GM20000 (cell line): ENCODE results near the gene DIDO1.

Source experiments
- DNase-seq: peaks from one replicate; pipeline ENCODE4 v3.0.0; 2012; ENCODE audit warnings: low spot score
- TF ChIP-seq, protein P1 (sequence below): IDR thresholded peaks from 2 replicates; pipeline ENCODE4 v1.5.1; 2012; ENCODE audit warnings: mild to moderate bottlenecking, control low read depth; ENCODE audit errors: extremely low read depth, missing control alignments

DIDO1 gene

DNA sequence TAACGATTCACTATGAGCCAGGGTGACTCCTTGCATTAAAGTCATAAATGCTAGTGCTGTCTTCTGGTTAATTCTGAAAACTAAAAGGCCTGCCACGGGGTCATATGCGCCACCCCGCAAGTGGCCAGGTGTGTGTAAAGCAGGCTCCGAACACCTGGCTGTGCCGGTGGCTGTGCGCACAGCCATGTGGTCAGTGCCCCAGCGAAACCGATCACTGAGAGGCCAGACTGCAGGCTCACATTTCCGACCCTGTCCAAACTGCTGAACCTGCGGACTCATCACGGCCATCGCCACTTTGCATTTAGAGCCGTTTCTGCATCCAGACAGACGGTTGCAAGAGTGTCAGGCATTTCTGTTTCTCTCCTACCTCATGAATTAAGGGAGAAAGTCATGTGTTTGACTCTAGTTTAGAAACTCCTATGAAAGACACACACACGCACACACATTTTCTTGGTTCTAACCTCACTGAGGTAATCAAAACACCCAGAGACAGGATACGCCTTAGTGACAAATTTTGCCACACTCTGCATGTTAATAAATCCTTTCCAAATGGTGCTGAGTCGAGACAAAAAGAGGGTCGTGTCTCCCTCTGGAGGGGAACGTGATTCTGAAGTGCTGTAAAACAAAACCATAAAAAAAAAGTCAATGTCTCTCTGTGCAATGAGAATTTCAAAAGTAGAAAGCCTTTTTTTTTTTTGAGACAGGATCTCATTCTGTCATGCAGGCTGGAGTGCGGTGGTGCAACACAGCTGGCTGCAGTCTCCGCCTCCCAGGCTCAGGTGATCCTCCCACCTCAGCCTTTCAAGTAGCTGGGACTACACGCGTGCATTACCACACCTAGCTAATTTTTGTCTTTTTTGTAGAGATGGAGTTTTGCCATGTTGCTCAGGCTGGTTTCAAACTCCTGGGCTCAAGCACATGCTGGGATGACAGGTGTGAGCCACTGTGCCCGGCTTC is 33.7 kb downstream of the DIDO1 start:
- TF ChIP-seq, protein P1, sequence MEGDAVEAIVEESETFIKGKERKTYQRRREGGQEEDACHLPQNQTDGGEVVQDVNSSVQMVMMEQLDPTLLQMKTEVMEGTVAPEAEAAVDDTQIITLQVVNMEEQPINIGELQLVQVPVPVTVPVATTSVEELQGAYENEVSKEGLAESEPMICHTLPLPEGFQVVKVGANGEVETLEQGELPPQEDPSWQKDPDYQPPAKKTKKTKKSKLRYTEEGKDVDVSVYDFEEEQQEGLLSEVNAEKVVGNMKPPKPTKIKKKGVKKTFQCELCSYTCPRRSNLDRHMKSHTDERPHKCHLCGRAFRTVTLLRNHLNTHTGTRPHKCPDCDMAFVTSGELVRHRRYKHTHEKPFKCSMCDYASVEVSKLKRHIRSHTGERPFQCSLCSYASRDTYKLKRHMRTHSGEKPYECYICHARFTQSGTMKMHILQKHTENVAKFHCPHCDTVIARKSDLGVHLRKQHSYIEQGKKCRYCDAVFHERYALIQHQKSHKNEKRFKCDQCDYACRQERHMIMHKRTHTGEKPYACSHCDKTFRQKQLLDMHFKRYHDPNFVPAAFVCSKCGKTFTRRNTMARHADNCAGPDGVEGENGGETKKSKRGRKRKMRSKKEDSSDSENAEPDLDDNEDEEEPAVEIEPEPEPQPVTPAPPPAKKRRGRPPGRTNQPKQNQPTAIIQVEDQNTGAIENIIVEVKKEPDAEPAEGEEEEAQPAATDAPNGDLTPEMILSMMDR, result no peak
- no peak for DNase-seq

DNA sequence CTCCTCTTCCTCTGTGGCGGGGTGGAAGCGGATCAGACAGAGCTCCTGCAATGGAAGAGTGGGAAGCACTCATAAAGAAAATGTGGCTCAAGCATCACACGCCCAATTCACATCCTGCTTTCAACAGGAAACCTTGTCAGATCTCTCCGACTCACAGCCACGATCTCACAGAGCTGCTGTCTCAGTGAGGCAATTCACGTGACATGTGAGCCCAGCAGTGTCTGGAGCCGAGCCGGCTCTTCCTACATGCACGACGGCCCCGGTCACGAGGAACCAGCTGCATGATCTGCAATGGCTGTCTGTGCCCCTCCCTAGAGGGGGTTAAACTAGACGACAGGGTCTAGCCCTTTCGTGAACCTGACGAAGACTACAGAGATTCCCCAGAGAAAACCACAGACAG is 35.2 kb downstream of the DIDO1 start:
- TF ChIP-seq, protein P1, result no peak
- no peak for DNase-seq

- no peak for DNase-seq
- TF ChIP-seq, protein P1, result no peak
These were observed 35.9 kb downstream of the DIDO1 start for GRCh38 chr20:62890444-62890843.

GRCh38 chr20:62889871-62890270 is 36.4 kb downstream of the DIDO1 start:
- TF ChIP-seq, protein P1, result no peak
- DNase-seq, result no peak

GRCh38 chr20:62889411-62889810 is 36.9 kb downstream of the DIDO1 start:
- no peak for DNase-seq
- TF ChIP-seq, protein P1, result no peak

GRCh38 chr20:62888910-62889309 is 37.4 kb downstream of the DIDO1 start:
- TF ChIP-seq, protein P1, result no peak
- no peak for DNase-seq

DNA sequence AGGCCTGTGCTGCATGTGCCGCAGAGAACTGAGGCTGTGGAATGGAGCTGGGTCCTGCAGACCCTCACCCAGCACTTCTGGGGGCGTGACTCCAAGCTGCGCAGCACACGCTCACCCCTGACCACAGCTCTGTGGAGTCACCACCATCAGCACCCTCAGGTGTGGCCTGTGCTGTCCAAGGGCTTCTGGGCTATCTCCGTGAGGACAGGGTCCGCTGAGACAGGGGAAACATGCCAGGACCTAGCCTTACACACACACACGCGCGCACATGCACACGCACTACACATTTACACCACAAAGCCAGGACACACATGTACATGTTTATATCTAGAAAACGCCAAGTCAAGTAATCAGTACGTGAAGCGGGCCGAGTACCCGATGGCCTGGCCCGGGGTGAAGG is 37.9 kb downstream of the DIDO1 start:
- TF ChIP-seq, protein P1, result no peak
- no peak for DNase-seq
